Fibroblast of lung (primary cell): ENCODE data around the gene NID1. TPM values are rescaled to one million over a fixed set of nuclear protein-coding genes. Genes with fewer than 3 reads are reported as not detected.
A peak's percentile ranks its signal among the peaks of the same experiment; 100 is the strongest.

ENCODE experiments used
- DNase-seq, 2 donors: peaks; one replicate each; pipeline versions ENCODE4 v3.0.0 to v3.0.0-alpha.2; 2010; ENCODE audit warnings: low read depth in 2 of 2
- H2AFZ ChIP-seq: 2 replicates; pipeline ENCODE4 v1.5.1; 2012; ENCODE audit warnings: low read length, control low read depth, inconsistent platforms
- H3K27ac ChIP-seq: 2 replicates; pipeline ENCODE4 v1.5.1; 2011; ENCODE audit warnings: low read length, control low read depth; ENCODE audit not compliant: insufficient read depth
- H3K27me3 ChIP-seq: 2 replicates; pipeline ENCODE4 v1.5.1; 2011; ENCODE audit warnings: mild to moderate bottlenecking, low read length; ENCODE audit not compliant: control insufficient read depth, insufficient read depth
- H3K36me3 ChIP-seq: 2 replicates; pipeline ENCODE4 v1.5.1; 2011; ENCODE audit warnings: low read length; ENCODE audit not compliant: control insufficient read depth, insufficient read depth
- H3K4me1 ChIP-seq: 2 replicates; pipeline ENCODE4 v1.5.1; 2011; ENCODE audit warnings: low read length; ENCODE audit not compliant: control insufficient read depth, insufficient read depth; ENCODE audit errors: extremely low read depth
- H3K4me2 ChIP-seq: 2 replicates; pipeline ENCODE4 v1.5.1; 2011; ENCODE audit warnings: low read length, control low read depth; ENCODE audit not compliant: insufficient read depth; ENCODE audit errors: extremely low read depth
- H3K4me3 ChIP-seq, 4 experiments: fragments of 200-600 bp in 1 of 4; sonication (generic) in 1 of 4; replicated peaks in 1 of 4; 2 replicates each; pipeline ENCODE4 v1.5.1; 2011 to 2016; ENCODE audit warnings: low read length in 4 of 4, low read depth in 3 of 4, mild to moderate bottlenecking in 3 of 4, control low read depth in 2 of 4, inconsistent platforms in 1 of 4, mixed read lengths in 1 of 4; ENCODE audit not compliant: insufficient read depth in 1 of 4; ENCODE audit errors: control extremely low read depth in 1 of 4
- H3K79me2 ChIP-seq: 2 replicates; pipeline ENCODE4 v1.5.1; 2012; ENCODE audit warnings: mild to moderate bottlenecking, low read length, inconsistent platforms; ENCODE audit not compliant: control insufficient read depth, insufficient read depth
- H3K9ac ChIP-seq: 2 replicates; pipeline ENCODE4 v1.5.1; 2011; ENCODE audit warnings: mild to moderate bottlenecking, low read length, control low read depth; ENCODE audit not compliant: insufficient read depth
- H3K9me3 ChIP-seq: 2 replicates; pipeline ENCODE4 v1.5.1; 2012; ENCODE audit warnings: low read depth, low read length; ENCODE audit not compliant: control insufficient read depth, insufficient read depth
- H4K20me1 ChIP-seq: 2 replicates; pipeline ENCODE4 v1.5.1; 2011; ENCODE audit warnings: low read length; ENCODE audit not compliant: control insufficient read depth, insufficient read depth; ENCODE audit errors: extremely low read depth
- CTCF ChIP-seq, 2 donors: IDR thresholded peaks in 1 of 2; conservative IDR thresholded peaks in 1 of 2; 1 replicate in 1 of 2; 2 replicates in 1 of 2; pipeline ENCODE4 v1.5.1; 2011 to 2012; ENCODE audit warnings: low read length in 2 of 2, control low read depth in 1 of 2, inconsistent platforms in 1 of 2, low read depth in 1 of 2, mild to moderate bottlenecking in 1 of 2
- EZH2 ChIP-seq: IDR thresholded peaks from 2 replicates; pipeline ENCODE4 v1.5.1; 2012; ENCODE audit warnings: low read length, control low read depth, mild to moderate bottlenecking; ENCODE audit errors: missing control alignments
- polyA plus RNA-seq, 2 donors: library from polyadenylated mRNA; depleted of rRNA in 1 of 2; stranded (reverse) in 1 of 2; unstranded in 1 of 2; fragments of >200 nt; gene quantifications; 2 replicates each; pipeline ENCODE4 v1.2.1, GENCODE V29; 2011 to 2012; ENCODE audit warnings: missing spikeins in 1 of 2
- total RNA-seq: library from RNA; depleted of rRNA; stranded (reverse); fragments of >200 nt; gene quantifications from 2 replicates; pipeline ENCODE4 v1.2.1, GENCODE V29; 2014

NID1 gene
- total and polyA plus RNA-seq, 2 donors (not counting 1 experiment from before 2014, with no cell fraction given): 29.1 to 152 TPM

- no peaks in the 10 kb centered on the region for H3K36me3 ChIP-seq
- H3K4me2 ChIP-seq: no peak overlapping the region
- H2AFZ ChIP-seq: no peak overlapping the region
- TF ChIP-seq CTCF (conservative IDR thresholded peaks at IDR 0.05 in 1 of 2, IDR thresholded peaks at IDR 0.05 in 1 of 2; ENCODE audit: low read depth in 1 of 2, low read length in 2 of 2) (no peak), EZH2 (no peak)
- no peak overlapping the region for H3K9ac ChIP-seq
- H3K4me1 ChIP-seq: no peaks in the 10 kb centered on the region
- no peak overlapping the region for H3K27ac ChIP-seq
- H3K9me3 ChIP-seq: no peaks in the 10 kb centered on the region
- H4K20me1 ChIP-seq: no peaks in the 10 kb centered on the region
- H3K79me2 ChIP-seq: no peaks in the 10 kb centered on the region
- no peaks in the 10 kb centered on the region for H3K27me3 ChIP-seq
- no peak overlapping the region for H3K4me3 ChIP-seq
- DNase-seq: no peak
Measured at GRCh38 chr1:236107121-236107907, 42.4 kb upstream of the NID1 start.

GRCh38 chr1:236103646-236104218 is 38.8 kb upstream of the NID1 start:
- H3K4me1 ChIP-seq: no peaks in the 10 kb centered on the region
- no peak overlapping the region for H3K9ac ChIP-seq
- DNase-seq: peak; percentile 27 to 76
- no peak overlapping the region for H3K4me3 ChIP-seq
- H3K9me3 ChIP-seq: no peaks in the 10 kb centered on the region
- no peaks in the 10 kb centered on the region for H3K36me3 ChIP-seq
- no peaks in the 10 kb centered on the region for H3K79me2 ChIP-seq
- peak overlapping the region; percentile 17 for H2AFZ ChIP-seq
- H4K20me1 ChIP-seq: no peaks in the 10 kb centered on the region
- no peaks in the 10 kb centered on the region for H3K27me3 ChIP-seq
- no peak overlapping the region for H3K27ac ChIP-seq
- H3K4me2 ChIP-seq: peak overlapping the region; percentile 69
- no peak for TF ChIP-seq EZH2
- peak; percentile 74 to 77 for TF ChIP-seq CTCF (conservative IDR thresholded peaks at IDR 0.05 in 1 of 2, IDR thresholded peaks at IDR 0.05 in 1 of 2; ENCODE audit: low read depth in 1 of 2, low read length in 2 of 2)

- Histone ChIP-seq H3K36me3 (no peaks in the 10 kb centered on the region), H2AFZ (no peak overlapping the region)
- no peak for DNase-seq
Measured at GRCh38 chr1:236103059-236103458, 38.2 kb upstream of the NID1 start.

More at GRCh38 chr1:236103059-236103458, 38.2 kb upstream of the NID1 start:
- H3K27me3 ChIP-seq: no peaks in the 10 kb centered on the region
- no peak overlapping the region for H3K4me2 ChIP-seq
- no peak overlapping the region for H3K27ac ChIP-seq
- no peak for TF ChIP-seq CTCF (conservative IDR thresholded peaks at IDR 0.05 in 1 of 2, IDR thresholded peaks at IDR 0.05 in 1 of 2; ENCODE audit: low read depth in 1 of 2, low read length in 2 of 2)
- no peak for TF ChIP-seq EZH2
- H3K79me2 ChIP-seq: no peaks in the 10 kb centered on the region
- no peak overlapping the region for H3K9ac ChIP-seq
- no peaks in the 10 kb centered on the region for H3K4me1 ChIP-seq
- H3K4me3 ChIP-seq: no peak overlapping the region
- no peaks in the 10 kb centered on the region for H3K9me3 ChIP-seq
- H4K20me1 ChIP-seq: no peaks in the 10 kb centered on the region
